HG02852 (cell line): ENCODE results near the gene PIK3IP1.
"Not testable (repeated sequence)": the region's sequence is repeated elsewhere in the genome, so short reads cannot be mapped to it uniquely, and the experiment has no call there.

Experiments used
- ATAC-seq: cut with Tn5 transposase; IDR thresholded peaks from one replicate; pipeline ENCODE4 v1.9.1; 2021; ENCODE audit warnings: mild to moderate bottlenecking, moderate library complexity; ENCODE audit not compliant: unreplicated experiment

PIK3IP1 gene

DNA sequence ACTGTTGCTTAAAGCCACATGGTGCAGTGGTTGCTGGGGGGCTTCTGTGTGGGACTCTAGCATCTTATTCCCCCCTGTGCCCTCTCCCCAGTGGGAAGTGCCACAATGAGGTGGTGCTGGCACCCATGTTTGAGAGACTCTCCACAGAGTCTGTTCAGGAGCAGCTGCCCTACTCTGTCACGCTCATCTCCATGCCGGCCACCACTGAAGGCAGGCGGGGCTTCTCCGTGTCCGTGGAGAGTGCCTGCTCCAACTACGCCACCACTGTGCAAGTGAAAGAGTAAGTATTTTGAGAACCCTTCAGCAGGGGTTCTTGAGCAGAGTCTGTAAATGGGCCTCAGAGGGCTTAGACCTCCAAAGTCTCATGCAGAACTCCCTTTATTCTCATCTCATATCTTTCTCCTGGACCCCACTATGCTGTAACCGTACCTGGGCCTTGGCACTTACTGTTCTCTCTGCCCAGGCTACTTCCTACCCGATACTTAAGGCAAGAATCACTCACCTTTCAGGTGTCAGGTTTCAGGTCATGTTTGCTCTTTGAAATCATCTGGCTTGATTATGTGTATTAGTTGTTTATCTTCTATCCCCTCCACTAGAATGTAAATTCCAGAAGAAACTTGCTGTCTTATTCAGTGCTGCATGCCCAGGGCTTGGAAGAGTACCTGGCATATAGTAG, 32.4 kb downstream of the PIK3IP1 start:
- ATAC-seq: no peak

DNA sequence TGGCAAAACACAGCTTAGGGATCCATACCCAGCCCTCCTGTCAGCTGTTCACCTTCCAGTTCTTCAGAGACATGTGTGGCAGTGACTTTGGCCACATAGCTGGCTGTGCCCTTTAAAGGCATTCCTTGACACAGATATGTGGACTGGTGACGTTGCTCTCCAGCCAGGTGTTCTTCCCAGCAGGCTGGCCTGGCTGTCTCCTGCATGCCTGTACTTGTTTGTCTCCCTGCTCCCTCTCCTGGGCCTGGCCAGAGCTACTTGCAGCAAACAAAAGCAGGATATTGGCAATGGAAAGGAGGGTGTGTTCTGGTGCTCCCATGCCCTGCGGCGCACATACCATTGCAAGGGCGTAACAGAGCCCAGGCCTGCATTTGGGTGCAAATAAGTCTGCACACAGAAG, 38.3 kb downstream of the PIK3IP1 start:
- ATAC-seq: no peak

DNA sequence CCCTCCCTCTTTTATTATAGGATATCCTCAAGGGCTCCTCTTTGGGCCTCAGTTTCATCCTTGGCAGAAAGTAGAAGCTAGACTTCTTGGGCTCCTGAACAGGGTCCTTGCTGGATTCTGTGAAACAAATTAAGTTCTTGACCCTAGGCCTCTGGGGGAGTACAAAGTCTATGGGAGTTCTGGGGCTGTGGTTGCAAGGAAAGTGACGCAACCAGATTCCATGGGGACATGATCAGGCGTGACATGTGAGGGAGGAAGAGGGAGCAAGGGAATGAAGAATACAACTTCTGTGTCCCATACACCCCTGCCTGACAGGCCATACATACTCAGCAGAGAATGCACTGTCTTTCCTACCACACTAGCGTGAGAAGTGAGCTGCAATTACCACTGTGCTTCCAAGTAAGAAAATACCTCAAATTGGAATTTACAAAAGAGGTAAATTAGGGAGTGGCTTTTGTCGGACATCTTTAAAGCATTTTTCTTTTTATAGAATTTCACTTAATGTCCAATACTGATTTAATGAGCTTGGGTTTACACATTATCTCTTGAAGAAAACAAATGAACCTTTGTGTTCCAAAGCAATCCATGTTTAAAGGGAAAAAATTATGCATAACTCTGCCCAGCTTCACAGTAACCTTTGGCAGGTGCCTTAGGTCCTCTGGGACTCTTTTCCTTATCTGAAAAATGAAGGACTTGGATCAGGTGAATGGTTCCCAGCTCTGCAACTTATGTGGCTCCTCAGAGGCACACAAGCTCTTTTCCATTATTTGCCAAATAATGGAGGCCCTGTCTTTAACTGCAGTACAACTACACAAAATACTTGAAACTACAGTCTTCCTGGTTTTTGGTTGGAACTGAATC, 41.3 kb downstream of the PIK3IP1 start:
- ATAC-seq: no peak

DNA sequence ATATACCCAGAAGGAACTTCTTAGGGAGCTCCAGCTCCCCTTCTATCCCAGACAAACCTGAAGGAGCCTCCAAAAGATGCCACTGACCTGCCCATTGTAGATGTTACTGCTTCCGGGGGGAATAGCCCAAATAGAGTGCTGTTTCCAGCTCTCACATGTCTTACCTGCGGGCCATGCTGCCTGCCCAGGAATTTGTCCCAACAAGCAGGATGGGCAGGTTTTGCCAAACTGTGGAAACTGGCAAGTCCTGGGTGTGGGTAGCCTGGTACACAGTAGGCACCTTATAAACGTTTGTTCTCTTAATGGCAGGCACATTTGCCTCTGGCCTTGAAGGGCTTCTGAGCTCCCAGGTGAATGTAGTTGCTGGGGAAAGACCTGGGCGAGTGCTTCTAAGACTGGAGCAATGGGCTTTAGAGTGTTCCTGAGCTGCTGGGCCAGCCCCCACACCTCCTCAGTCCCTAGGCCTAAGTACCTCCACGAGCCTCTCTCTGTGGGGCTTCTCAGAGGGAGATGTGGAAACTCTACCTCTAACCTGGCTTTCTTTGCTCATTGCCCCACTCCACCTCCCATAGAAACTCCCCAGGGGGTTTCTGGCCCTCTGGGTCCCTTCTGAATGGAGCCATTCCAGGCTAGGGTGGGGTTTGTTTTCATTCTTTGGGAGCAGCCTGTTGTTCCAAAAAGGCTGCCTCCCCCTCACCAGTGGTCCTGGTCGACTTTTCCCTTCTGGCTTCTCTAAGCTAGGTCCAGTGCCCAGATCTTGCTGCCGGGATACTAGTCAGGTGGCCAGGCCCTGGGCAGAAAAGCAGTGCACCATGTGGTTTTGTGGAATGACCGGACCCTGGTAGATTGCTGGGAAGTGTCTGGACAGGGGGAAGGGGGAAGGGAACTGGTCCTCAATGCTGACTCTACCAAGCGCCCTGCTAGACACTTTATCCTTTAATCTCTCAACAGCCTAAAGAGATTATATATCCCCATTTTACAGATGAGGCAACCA, 43.0 kb downstream of the PIK3IP1 start:
- no peak for ATAC-seq

DNA sequence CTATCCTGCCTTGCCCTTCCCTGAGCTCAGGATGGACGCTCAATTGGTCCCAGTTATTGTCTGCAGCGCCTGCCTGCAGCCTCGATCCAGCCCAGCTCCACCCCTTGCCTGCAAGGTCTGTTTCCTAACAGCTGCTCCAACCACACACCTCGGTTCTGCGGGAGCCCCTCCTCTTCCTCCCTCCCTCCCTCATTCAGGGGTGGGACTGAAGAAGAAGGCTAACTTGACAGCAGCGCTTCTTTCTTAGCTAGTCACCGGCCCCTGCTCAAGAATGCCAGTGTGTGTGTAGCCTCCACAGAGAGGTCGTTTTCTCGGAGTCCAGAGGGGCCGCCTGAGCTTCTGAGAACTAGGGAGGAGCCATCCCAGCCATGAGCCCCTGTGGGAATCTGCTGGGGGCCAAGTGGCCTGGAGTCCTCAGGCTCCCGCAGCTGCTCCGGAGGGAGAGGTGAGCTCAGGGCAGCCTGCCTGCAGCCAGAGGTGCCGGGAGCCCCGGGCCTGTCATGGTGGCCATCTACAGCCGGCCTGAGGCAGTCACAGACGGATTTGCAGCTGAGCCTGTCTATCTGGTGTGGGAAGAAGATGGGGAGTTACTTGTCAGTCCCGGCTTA, 44.0 kb downstream of the PIK3IP1 start:
- no peak for ATAC-seq

DNA sequence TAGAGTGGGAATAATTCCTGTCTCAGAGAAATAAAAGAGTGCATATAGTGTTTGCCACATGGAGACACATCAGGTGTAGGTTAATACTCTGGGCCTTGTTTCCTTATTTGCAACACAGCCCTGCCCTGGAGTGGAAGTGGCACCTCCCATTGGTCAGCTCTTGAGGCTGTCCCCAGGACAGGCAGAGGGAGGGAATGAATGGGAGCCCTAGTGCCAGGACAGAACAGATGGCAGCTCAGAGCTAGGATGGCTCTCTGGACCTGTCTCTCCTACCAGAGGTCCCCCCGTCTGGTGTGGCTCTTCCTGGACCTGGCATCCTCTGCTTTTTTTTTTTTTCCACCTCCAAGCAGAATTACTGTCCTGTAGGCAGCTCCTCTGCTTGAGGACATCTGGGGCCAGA, 44.6 kb downstream of the PIK3IP1 start:
- ATAC-seq: no peak

DNA sequence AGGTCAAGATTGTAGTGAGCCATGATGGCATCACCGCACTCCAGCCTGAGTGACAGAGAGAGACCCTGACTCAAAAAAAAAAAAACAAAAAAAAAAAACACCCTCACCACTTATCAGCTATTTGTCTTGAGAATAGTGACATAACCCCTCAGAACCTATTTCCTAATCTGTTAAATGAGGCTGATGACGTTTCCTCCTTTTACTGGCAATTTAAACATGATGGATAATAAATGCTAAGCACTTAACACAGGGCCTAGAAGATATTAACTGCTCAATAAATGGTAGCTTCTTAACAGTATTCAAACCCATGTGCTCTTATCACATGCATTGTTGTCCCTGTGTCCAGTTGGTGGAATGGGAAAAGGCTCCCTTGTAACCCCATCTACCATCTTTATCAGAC, 45.6 kb downstream of the PIK3IP1 start:
- ATAC-seq: no peak

DNA sequence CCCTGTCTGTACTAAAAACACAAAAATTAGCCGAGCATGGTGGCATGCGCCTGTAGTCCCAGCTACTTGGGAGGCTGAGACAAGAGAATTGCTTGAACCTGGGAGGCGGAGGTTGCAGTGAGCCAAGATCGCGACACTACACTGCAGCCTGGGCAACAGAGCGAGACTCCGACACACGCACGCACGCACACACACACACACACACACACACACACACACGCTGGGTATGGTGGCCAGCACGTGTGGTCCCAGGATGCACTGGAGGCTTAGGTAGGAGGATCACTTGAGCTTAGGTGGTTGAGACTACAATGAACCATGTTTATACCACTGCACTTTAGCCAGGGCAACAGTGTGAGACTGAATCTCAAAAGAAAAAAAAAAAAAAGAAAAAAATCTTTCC, 46.3 kb downstream of the PIK3IP1 start:
- ATAC-seq: not testable (repeated sequence)

DNA sequence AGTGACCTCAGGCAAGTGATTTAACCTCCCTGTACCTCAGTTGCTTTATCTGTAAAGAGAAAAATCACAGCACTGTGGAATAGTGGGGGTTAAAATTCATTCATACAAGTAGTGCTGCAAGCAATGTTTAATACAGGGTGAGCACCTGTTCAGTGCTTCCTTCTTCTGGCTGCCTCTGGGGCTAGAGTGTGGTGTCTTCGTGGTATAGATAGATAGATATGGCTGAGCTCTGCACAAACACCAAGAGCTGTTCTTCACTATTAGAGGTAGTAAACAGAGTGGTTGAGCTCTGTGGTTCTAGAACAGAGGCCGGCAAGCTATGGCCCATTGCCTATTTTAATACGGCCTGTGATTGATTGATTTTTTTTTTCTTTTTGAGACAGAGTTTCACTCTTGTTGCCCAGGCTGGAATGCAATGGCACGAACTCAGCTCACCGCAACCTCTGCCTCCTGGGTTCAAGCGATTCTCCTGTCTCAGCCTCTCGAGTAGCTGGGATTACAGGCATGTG, 47.3 kb downstream of the PIK3IP1 start:
- no peak for ATAC-seq

DNA sequence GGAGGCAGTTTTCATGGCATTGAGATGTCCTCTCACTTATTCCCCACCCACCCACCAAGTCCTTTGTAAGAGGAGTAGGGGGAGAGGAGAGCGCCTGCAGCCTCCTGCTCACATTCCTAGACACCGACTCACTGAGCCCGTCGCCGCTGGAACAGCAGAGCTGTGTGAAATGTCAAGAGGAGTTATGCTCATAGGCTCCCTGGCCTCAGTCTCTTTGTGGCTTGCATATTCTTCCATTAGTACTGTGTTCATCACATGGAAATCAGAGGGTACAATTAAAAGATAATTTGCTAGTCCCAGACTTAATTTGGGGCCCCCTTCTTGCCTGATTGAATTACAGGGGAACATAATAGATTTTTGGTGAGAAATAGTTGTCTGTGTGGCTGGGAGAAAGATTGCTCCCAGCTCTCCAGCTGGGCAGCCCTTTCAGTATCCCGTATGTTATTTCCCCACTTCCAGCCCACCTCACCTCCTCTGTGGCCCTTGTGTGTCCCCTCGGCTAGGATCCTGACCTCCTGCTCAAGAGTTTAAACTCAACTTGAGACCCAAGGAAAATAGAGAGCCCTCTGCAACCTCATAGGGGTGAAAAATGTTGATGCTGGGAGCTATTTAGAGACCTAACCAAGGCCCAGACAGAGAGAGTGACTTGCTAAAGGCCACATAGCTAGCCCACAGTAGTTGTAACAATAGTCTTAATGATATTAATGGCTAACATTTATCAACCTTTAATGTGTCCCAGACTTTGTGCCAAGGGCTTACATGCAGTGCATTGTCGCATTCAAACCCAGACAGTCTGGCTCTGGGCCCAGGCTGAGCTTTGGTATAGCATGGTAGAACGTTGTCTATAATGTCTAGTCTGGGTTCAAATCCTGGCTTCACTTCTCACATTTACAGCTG, 48.0 kb downstream of the PIK3IP1 start:
- no peak for ATAC-seq

DNA sequence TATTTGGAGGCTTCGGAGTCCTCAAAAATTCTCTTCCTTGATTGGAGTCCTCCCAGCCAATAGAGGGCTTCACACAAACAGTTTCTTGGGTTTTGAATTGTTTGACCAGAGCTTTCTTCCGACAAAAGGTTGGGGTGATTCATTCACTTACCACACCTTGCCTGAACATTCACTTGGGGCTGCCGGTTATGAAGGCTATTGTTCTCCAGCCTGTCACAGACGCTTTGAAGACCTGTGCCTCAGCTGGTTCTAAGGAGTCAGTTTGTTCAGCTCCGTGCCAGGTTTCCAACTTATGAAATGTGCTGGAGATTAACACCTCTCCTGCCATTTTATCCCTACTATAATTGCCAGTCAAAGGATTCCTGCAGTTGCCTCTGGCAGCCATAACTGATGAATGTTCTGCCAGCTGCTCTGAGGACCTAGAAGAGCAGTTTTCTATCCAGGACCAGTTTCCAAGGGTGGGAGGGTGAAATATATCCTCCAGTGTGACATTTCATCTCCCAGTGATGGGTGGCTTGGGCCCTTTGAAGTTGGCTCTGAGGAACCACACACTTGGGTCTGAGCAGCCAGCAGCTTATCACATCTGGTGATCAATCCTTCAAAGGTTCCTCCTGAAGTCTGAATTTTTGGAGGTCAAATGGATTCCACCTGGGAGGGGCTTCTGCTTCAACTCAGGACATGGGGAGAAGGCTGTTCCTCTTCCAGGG, 48.8 kb downstream of the PIK3IP1 start:
- no peak for ATAC-seq

DNA sequence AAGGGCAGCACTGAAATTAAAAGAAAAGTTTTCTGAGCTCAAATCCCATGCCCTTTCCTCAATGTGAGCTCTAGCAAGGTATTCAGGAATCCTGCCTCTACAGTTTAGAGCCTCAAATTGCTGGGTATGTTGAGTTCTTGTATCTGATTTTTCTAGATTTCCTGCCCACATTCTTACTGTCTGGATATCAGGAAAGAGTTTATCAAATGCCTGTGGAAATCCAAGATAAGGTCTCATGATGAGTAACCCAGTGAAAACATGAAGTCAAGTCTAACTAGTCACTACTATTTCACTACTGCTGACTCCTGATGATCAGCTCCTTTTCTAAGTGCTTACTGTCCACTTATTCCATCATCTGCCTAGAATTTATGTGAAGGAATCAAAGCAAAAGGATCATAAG, 50.4 kb downstream of the PIK3IP1 start:
- no peak for ATAC-seq

DNA sequence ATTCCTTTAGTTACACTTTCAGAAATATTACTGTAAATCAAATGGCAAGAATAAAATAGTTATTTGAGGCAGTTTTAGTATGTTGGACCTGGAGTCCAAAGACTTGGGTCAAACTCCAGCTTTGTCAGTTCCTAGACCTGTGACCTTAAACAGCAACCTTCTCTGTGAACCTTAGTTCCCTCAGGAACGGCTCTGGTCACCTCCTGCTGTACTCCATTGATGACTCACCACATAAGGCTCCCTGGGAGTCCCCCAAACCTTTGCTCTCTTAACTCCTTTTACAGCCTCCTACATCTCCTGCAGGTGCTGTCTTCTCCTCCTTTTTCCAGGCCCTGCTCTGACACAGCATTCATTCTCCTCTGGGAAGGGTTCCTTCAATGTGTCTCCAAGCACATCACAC, 51.1 kb downstream of the PIK3IP1 start:
- no peak for ATAC-seq

DNA sequence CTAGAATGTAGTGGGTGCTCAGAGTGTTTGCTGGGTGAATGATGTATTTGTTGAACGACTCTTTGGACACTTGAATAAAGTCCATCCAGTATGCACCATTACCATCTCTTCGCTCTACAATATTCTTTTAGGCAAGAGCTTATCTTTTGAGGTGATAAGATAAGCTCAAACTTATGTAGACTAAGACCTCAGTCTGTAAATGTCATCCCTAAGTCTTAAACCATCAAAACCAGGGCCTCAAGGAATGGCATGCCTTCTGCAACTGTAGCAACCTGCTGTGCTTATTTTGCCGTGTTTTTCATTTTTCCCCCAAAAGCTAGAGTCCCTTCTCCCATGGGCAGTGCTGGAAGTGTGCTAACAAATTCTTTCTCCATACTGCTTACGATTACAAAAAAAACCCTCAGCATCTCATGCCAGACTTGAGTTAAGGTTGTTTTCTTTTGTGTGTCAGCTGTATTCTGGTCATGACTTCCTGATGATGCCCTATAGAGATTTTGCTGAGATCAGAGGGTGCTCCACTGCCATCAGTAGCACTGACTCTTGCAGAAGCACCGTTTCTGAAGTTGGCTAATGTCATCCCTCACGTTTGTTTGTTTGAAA, 52.4 kb downstream of the PIK3IP1 start:
- ATAC-seq: no peak

DNA sequence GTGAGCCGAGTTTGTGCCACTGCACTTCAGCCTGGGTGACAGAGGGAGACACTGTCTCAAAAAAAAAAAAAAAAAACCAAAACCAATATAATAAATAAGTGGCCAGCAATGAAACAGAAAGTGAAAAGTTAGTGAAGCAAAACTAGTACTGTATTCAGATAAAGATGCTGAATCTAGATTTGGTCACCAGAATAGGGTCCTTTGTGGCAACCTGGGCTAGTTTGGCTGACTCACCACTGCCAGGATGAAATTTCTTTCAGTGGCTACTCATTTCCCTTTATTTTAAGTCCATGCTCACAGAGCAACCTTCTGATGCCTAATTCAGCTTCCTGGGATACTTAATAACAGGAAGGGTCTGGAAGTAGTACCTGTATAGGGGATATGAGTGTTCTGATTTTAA, 54.2 kb downstream of the PIK3IP1 start:
- no peak for ATAC-seq

DNA sequence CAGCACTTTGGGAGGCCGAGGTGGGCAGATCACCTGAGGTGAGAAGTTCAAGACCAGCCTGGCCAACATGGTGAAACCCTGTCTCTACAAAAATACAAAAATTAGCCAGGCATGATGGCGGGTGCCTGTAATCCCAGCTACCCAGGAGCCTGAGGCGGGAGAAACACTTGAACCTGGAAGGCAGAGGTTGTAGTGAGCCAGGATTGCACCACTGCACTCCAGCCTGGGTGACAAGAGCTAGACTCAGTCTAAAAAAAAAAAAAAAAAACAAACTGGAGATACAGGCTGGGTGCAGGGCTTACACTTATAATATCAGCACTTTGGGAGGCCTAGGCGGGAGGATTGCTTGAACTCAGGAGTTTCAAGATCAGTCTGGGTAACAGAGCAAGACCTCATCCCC, 56.2 kb downstream of the PIK3IP1 start:
- not testable (repeated sequence) for ATAC-seq

DNA sequence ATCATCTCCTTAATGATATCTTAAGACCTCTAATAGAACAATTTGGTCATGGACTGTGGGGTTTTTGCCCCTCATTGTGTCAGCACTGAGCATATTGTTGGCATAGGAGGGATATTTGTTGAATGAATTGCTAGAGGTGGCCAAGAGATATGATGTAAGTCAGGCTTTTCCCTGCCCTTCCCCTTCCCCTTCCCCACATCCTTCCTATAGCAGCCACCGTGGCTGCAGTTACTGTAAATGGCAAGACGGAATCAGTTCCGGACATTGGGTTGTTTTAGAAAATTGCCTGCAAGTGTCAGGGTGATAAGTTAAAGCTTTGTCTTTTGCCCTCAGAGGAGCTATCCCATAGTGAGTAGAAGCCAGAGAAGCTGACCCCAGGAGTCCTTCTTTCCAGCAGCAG, 57.2 kb downstream of the PIK3IP1 start:
- no peak for ATAC-seq

DNA sequence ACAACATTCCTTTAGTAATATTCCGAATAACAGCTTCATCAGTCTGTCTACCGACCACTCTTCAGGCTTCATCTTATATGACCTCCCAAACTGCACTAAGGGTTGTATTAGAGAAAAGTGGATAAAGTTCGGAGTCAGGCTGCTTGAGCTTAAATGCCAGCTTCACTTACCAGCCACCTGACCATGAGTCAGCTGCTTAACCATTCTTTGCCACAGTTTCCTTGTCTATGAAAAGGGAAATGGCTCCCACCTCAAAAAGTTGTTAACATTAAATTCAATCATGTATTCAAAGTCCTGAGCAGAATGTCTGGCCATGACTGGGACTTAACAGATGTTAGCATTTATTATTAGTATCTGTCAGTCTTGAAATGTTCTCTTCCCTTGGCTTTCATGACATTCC, 59.3 kb downstream of the PIK3IP1 start:
- no peak for ATAC-seq
